HG03045 (cell line): ENCODE results near the gene RAB43.

Experiments
- ATAC-seq: cut with Tn5 transposase; IDR thresholded peaks from one replicate; pipeline ENCODE4 v1.9.1; 2021; ENCODE audit warnings: mild to moderate bottlenecking, moderate library complexity; ENCODE audit not compliant: unreplicated experiment

The RAB43 gene

DNA sequence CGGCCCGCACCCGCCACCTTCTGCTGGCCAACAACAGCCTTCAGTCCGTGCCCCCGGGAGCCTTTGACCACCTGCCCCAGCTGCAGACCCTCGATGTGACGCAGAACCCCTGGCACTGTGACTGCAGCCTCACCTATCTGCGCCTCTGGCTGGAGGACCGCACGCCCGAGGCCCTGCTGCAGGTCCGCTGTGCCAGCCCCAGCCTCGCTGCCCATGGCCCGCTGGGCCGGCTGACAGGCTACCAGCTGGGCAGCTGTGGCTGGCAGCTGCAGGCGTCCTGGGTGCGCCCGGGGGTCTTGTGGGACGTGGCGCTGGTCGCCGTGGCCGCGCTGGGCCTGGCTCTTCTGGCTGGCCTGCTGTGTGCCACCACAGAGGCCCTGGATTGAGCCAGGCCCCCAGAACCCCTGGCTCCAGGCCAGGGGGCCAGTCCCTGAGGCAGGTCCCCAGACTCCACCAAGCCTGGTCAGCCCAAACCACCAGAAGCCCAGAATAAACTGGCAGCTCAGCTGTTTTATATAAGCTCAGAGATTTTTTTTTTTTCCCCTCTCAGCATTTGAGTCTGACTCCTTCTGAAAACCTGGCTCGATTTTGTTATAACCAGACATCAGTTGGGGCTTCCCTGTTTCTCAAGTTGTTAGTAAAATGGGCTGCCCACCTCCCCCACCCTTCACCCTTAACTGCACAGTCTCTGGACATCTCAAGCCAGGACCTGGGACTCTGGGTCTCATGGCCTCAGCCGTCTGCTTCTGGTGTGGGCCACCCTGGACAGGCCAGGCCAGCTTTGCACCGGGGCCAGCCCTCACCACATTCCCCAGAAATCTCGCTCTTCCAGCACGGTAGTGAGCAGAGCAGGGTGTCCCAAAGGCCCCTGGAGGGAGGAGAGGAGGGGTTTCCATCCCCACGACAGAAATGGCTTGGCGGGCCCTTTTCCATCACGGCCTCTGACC is 59.4 kb downstream of the RAB43 start:
- no peak for ATAC-seq

DNA sequence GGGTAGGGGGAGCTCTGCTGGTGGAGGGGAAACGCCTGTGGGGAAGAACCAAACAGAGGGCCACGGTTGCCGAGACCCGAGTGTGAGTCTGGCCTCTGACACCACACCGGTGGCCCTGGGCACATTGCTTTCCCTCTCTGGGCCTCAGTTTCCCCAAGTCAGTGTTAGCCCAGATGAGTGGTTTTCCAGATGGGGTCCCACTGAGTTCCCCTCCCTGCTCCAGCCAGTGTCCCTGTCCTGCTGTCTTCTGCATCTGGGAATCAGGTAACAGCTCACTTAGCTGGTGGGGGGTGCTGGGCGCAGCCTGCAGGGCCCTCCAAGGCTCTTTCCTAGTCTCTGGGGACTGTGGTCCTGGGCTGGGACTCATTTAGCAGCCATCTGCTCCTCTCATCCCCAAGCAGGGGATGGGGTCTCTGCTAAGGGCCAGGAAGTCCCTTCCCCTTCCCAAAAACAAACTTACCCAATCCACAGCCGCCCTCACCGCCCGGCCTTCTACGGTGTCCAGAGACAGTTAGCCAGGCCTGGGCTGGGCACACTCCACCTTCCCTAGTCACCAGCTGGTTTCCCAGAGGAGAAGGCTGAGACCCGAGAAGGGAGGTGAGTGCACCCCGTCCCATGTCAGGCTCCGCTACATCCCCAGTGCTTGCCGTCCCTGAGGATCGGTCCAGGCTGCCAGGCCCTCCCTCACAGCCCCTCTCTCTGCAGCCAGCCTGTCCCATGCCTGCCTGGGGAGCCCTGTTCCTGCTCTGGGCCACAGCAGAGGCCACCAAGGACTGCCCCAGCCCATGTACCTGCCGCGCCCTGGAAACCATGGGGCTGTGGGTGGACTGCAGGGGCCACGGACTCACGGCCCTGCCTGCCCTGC is 60.3 kb downstream of the RAB43 start:
- no peak for ATAC-seq

DNA sequence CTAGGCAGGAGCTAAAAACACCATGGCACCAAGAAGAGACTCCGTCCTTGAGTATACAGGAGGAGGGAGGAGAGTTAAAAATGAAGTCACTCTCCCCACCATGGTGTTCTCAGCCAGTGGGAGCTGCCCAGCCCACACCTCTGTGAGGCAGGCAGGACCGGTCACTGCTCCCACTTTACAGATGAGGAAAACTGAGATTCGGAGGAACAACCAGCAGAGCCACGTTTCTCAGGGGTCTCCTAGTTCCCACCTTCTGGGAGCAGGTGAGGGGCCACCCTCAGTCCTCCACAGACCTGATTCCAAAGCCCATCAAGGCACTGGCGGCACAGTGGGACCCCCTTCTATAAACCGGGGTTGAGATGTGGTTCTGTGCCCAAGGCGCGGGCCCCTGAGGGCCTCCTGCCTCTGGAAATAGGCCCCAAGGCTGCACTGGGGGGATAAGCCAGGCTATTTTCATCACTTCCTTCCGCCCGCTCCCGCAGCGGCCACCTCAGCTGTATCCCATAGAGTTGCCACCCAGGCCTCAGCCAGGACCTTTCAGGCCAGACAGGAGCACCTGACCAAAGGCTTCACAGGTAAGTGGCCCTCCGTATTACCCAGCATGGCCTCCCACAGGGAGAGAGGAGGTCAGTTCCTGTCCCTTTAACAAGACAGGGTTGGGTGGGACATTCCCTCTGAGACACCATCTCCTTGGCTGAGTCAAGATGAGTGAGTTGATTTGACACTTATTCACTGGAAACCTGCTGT is 61.2 kb downstream of the RAB43 start, which contains the start of gene GP9:
Gene GP9 (plus strand): TSS at position 504 of the 747 bp plus-strand sequence. CDS start 961 bp downstream, outside the sequence.
- ATAC-seq: no peak

DNA sequence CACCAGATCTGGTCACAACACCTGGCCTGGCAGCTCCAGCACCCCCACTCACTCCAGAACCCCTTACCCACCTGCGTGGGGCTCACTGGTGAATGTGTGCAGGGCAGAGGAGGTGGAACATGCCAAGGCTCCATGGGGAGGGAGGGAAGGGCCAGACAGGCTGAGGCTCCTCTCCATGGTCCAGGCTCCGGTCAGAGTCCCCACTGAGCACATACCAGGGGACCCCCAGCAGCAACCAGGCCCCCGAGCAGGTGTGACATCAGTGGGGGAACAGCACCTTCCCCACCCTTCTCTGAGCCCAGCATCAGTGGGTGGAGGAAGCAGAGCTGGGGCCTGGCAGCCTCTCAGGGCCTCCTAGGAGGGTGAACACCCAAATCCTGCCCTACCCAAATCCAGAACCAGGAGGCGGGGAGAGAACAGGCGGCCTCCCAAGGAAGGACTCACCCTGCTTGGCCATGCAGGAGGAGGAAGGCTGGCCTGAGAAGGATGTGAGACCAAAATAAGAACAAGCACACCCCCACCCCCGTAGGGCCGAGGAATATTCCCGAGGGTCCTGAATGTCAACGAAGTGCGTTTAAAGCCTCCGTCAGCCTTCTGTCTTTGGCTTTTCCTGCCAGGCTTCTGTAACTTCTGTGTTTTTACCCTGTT is 62.2 kb downstream of the RAB43 start:
- ATAC-seq: no peak

- peak; percentile 71 for ATAC-seq
Observed at GRCh38 chr3:129058441-129059200, 63.0 kb downstream of the RAB43 start.

GRCh38 chr3:129057249-129057648 is 64.4 kb downstream of the RAB43 start:
- no peak for ATAC-seq

DNA sequence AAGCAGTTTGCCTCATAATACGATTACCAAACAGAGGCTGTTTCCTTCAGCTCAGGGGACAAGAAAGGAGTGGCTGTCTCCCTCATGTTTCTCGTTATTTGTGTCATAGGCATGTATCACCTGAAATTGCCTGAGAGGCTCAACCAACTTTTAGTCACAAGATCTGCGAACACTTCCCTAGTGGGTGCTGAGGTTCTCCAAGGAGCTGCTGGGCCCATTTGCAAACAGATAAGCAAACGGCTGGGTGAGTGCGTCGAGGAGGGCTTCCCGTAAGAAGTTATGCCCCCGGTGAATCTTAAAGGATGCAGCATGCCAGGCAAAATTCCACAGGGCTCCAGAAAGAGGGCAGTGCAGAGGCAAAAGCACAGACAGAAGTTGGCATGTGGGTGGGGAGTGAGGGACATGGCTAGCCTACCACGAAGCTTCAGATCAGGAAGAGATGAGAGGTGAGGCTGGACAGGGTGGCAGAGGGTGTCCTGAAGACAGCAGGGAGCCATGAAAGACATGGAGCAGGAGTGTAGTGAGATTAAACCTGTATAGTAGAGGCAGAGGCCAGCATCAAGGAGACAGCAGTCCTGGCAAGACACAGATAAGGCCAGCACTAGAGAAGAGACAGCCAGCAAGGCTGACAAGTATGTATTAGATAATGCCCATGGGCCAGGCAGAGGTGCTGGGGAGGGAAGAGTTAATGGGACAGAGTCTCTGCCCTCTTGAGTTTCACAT is 65.0 kb downstream of the RAB43 start:
- ATAC-seq: no peak

- no peak for ATAC-seq
Observed at GRCh38 chr3:129054605-129055104, 66.9 kb downstream of the RAB43 start.

GRCh38 chr3:129052675-129053074 is 68.9 kb downstream of the RAB43 start:
- ATAC-seq: no peak

GRCh38 chr3:129051871-129052340 is 69.7 kb downstream of the RAB43 start:
- ATAC-seq: no peak

- no peak for ATAC-seq
Observed at GRCh38 chr3:129050556-129051295, 70.9 kb downstream of the RAB43 start.

- ATAC-seq: no peak
Observed at GRCh38 chr3:129047553-129047839, 74.1 kb downstream of the RAB43 start.

DNA sequence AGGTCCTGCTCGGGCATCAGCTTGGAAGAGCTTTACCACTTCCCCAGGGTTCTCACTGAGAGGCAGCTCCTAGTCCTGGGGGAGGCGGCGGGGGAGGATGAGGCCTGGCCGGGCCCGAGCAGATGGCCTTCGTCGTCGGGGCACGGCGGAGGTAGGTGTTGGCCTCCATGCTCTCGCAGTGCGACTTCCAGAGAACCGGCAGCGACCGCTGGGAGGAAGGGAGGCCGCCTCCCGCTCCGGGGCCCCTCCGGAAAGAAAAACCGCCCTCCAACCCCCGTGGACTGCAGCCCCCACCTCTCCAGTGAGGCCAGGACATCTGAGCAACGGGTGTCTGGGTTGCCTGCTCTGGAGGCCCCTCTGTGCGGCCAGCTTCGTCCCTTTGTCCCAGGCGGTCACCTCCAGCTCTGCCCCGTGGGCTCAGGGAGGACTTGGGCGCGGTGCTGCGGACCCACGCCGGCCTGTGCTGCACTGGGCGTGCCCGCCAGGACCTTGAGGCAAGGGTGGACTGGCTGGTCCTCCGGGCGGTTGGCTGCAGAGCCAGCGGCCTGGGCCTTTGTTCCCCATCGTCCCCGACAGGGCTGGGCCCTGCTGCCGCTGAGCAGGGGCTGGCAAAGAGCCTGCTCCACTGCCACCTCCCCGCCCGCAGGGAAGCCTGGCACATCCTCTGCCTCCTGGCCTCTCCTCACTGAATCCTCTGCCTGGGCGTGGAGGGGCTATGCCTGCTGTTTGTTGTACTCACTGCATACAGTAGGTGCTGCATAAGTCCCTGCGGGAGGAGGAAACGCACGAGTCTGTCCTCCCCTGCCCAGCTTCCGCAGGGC is 74.7 kb downstream of the RAB43 start:
- no peak for ATAC-seq

GRCh38 chr3:129046037-129046731 is 75.4 kb downstream of the RAB43 start:
- no peak for ATAC-seq

DNA sequence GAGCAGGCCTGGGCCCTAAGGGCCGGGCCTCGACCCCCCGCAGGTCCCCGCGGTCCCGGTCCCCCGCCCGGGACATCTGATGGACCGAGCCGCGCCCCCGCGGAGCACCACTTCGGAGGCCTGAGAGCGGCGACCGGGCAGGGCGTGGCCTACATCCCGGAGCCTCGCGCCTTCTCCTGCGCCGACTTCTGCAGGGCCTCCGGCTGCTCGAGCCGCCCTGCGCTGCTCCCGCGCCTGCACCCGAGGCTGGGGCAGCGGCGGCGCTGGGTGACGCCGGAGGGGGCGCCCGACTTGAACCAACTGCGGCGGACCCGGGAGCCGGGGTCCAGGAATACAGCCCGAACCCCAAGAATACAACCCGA is 75.9 kb downstream of the RAB43 start:
- no peak for ATAC-seq

GRCh38 chr3:129040579-129041300 is 80.9 kb downstream of the RAB43 start:
- no peak for ATAC-seq
